ENCODE data around the gene MTNR1B.

The MTNR1B gene

DNA sequence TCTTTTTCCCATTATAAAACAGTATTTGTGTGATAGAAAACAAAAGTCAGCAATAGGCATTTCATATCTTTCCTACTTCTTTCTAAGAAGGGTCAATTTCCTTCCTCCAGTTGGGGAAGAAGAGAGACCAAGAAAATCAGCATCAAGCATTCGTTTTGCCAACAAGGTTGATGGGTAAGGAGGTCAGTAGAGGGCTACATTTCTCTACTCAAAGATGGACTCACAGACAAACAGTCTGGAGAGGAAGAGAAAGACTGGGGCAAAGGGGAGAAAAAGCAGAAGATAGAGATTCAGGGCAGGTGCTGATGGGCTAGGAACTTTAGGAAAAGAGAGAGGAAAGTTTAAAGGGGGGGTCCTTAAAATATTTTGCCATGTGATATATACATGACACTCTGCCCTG is 8.6 kb upstream of the MTNR1B start:
- POLR2A ChIA-PET: no interaction called here
- DNase-seq (ENCODE audit: extremely low spot score): no peak
- TF ChIP-seq, protein P1, sequence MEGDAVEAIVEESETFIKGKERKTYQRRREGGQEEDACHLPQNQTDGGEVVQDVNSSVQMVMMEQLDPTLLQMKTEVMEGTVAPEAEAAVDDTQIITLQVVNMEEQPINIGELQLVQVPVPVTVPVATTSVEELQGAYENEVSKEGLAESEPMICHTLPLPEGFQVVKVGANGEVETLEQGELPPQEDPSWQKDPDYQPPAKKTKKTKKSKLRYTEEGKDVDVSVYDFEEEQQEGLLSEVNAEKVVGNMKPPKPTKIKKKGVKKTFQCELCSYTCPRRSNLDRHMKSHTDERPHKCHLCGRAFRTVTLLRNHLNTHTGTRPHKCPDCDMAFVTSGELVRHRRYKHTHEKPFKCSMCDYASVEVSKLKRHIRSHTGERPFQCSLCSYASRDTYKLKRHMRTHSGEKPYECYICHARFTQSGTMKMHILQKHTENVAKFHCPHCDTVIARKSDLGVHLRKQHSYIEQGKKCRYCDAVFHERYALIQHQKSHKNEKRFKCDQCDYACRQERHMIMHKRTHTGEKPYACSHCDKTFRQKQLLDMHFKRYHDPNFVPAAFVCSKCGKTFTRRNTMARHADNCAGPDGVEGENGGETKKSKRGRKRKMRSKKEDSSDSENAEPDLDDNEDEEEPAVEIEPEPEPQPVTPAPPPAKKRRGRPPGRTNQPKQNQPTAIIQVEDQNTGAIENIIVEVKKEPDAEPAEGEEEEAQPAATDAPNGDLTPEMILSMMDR (IDR thresholded peaks at IDR 0.05; ENCODE audit: control extremely low read depth, extremely low read depth, low read depth, missing control alignments): no peak
- CTCF ChIA-PET: no interaction called here

DNA sequence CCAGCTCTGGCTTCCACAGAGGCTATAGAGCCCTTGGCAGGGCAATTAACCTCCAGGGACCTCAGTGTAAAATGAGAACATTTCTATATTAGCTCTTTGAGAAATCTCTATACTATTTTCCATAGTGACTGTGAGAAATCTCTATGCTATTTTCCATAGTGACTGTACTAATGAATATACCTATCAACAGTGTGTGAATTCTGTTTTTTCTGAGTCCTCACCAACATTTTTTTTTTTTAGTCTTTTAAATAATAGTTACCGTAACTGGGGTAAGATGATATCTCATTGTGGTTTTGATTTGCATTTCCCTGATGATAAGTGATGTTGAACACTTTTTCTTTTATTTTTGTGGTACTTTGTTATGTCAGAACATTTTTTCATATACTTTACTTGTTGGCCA is 7.0 kb upstream of the MTNR1B start:
- POLR2A ChIA-PET: no interaction called here
- CTCF ChIA-PET: interaction anchor here (0.9 to 2.0 kb wide), 2 partner anchors 8 to 11 kb away, joined by 3 to 4 read pairs; no protein-coding TSS in a partner anchor
- TF ChIP-seq, protein P1 (IDR thresholded peaks at IDR 0.05; ENCODE audit: control extremely low read depth, extremely low read depth, low read depth, missing control alignments): no peak
- DNase-seq (ENCODE audit: extremely low spot score): no peak

DNA sequence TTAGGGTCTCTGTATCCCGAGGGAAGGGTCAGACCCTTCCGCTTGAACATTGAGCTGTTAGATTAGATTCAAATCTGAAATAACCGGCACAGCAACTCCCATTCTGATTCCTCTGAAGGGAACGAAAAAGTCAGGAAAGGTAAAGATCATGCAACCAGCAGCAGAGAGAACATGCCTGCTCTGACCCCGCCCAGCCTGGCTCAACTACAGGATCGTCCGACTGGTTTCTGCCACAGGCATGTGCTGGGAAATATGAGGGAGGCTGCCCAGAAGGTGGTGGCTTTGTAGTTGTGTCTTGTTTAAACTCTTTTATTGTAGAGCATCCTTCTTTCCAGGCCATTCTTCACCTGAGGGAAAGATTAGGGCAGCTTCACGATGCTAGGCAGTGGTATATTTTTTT is 5.0 kb upstream of the MTNR1B start:
- ChIA-PET POLR2A (no interaction called here), CTCF (interaction anchor here (1.0 to 2.3 kb wide), 5 partner anchors 9 to 261 kb away, joined by 3 to 9 read pairs (median 3); no protein-coding TSS in a partner anchor)
- no peak for DNase-seq (ENCODE audit: extremely low spot score)
- TF ChIP-seq, protein P1 (IDR thresholded peaks at IDR 0.05; ENCODE audit: control extremely low read depth, extremely low read depth, low read depth, missing control alignments): no peak

DNA sequence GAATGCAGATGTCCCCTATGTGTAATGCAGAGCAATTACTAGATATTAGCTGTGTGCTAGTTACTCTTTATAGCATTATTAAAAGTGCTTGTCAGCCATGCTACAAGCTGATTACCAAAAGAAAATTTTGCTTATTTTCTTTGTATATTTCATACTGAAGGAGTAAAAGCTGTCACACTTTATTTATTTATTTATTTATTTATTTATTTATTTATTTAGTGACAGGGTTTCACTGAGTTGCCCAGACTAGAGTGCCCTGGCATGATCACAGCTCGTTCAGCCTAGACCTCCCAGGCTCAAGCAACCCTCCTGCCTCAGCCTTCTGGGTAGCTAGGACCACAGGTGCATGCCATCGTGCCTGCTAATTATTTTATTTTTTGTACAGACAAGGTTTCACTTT is 4.3 kb upstream of the MTNR1B start:
- ChIA-PET POLR2A (no interaction called here), CTCF (interaction anchor here (1.0 to 2.3 kb wide), 4 partner anchors 9 to 24 kb away, joined by 3 to 9 read pairs (median 5); no protein-coding TSS in a partner anchor)
- no peak for DNase-seq (ENCODE audit: extremely low spot score)
- TF ChIP-seq, protein P1 (IDR thresholded peaks at IDR 0.05; ENCODE audit: control extremely low read depth, extremely low read depth, low read depth, missing control alignments): no peak

DNA sequence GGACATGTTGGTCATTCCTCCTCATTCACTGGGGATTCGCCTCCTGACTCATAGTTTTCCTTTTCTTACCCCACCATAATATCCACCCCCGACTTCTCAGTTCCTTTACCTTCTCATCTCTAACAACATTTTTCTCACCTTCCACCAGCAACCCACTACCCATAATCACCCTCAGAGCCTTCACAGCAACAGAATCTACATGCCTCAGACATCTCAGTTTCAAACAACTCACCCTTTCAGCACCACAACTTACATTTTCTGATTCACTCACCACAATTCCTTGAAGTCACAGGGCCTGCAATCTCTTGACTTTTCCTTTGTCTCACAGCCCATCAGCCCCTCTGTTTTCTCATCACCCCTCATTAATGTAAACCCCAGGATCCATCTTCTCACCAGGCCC is 2.3 kb upstream of the MTNR1B start:
- POLR2A ChIA-PET: no interaction called here
- CTCF ChIA-PET: no interaction called here
- no peak for DNase-seq (ENCODE audit: extremely low spot score)
- TF ChIP-seq, protein P1 (IDR thresholded peaks at IDR 0.05; ENCODE audit: control extremely low read depth, extremely low read depth, low read depth, missing control alignments): no peak

DNA sequence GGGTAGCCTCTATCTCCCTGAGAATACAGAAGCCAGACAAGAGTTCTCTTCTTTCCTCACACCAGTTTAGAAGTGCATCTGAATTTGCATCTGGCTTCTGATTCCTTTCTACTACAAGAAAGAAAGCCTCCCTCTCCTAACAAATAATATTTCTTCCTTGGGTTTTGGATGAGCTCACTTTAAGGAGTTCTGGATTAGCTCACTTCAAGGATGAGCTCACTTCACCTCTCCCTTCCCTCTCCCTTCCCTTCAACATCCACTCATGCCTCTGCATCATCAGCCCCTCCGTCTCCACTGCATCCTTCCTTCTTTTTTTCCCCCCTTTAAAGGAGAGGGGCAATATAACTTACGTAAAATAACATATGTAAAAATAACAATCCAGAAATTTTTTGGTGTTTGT is 1.6 kb upstream of the MTNR1B start:
- DNase-seq (ENCODE audit: extremely low spot score): no peak
- TF ChIP-seq, protein P1 (IDR thresholded peaks at IDR 0.05; ENCODE audit: control extremely low read depth, extremely low read depth, low read depth, missing control alignments): no peak
- CTCF ChIA-PET: no interaction called here
- POLR2A ChIA-PET: interaction anchor here (0.5 kb wide), 1 partner anchor 17 kb away, joined by 3 read pairs; no protein-coding TSS in a partner anchor

DNA sequence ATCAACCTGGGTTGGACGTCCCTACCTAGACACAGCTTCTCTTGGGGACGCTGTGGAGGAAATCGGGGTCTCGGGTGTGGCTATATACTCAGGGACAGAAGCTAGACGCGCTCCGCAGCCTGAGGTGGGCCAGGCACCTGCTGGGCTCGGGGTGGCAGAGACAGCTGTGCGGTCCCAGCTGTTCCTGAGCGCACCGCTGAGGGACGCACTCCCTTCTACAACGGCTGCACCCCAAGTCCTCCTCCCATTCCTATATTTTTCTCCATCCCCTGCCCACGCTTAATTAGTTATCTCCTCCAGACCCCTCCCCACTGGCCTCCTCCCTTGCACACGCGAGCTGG is 188 bp upstream of the MTNR1B start:
- CTCF ChIA-PET: no interaction called here
- TF ChIP-seq, protein P1 (IDR thresholded peaks at IDR 0.05; ENCODE audit: control extremely low read depth, extremely low read depth, low read depth, missing control alignments): no peak
- no peak for DNase-seq (ENCODE audit: extremely low spot score)
- POLR2A ChIA-PET: no interaction called here
